GM21619 (cell line): Measurements from ENCODE around the gene TAF13.
"Not testable (repeated sequence)": the region's sequence is repeated elsewhere in the genome, so short reads cannot be mapped to it uniquely, and the experiment has no call there.

Experiments
- ATAC-seq: cut with Tn5 transposase; IDR thresholded peaks from one replicate; pipeline ENCODE4 v1.9.1; 2021; ENCODE audit not compliant: unreplicated experiment

The TAF13 gene

DNA sequence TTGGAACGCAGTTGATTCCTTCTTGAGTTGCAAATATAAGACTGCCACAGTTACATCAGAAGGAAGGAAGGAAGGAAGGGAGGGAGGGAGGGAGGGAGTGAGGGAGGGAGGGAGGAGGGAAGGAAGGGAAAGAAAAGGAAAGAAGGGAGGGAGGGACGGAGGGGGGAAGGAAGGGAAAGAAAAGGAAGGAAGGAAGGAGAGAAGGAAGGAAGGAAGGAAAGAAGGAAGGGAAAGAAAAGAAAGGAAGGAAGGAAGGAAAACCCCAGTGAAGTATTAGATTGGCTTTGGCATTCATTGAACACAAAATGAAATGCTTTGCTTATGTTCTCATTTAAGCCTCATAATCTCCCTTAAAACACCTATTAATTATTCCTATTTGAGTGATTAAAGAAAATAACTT, 27.5 kb downstream of the TAF13 start:
- ATAC-seq: no peak

DNA sequence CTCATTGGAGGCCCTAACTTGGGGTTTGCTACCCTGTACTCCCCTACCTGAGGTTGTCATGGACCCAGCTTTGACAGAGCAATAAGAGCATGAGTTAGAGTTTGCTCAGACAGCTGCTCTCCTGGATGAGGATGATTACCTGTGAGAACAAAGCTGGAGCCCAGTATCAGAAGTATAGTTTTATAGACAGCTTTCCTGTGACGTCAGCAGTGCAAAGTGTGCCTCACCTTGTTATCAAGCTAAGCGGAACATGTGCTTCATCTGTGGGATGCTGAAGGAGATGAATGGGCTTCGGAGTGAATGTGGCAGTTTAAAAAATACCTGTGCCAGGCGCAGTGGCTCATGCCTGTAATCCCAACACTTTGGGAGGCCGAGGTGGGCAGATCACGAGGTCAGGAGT, 28.5 kb downstream of the TAF13 start:
- ATAC-seq: no peak

DNA sequence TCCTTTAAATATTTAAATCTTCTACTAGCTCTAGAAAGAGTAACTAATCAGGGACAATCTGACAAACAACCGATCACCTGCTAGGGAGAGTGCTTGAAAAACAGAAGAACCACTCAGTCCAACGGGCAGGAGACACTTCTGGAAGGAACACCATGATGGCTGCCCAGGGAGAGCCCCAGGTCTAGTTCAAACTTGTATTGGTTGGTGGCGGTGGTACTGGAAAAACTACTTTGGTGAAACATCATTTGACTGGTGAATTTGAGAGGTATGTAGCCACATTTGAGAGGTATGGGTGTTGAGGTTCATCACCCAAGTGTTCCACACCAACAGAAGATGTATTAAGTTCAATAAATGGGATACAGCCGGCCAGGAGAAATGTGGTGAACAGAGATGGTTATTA, 29.1 kb downstream of the TAF13 start:
- ATAC-seq: no peak

DNA sequence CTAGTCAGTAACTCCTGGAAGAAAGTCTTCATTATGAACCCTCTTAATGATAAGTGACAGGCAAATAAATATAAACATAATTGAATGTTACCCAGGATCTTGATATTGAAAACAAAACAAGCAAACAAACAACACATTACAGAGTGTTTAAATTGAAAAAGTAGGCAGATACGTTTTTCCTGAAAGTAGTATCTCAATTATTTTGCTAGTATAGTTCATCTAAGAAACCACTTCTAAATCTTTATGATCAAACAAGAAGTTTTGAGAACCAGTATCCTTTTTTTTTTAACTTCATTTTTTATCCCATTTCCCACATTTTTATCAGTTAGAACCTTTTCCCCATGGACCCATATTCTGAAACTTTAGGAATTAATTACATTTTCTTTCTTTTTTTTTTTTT, 30.2 kb downstream of the TAF13 start:
- ATAC-seq: no peak

DNA sequence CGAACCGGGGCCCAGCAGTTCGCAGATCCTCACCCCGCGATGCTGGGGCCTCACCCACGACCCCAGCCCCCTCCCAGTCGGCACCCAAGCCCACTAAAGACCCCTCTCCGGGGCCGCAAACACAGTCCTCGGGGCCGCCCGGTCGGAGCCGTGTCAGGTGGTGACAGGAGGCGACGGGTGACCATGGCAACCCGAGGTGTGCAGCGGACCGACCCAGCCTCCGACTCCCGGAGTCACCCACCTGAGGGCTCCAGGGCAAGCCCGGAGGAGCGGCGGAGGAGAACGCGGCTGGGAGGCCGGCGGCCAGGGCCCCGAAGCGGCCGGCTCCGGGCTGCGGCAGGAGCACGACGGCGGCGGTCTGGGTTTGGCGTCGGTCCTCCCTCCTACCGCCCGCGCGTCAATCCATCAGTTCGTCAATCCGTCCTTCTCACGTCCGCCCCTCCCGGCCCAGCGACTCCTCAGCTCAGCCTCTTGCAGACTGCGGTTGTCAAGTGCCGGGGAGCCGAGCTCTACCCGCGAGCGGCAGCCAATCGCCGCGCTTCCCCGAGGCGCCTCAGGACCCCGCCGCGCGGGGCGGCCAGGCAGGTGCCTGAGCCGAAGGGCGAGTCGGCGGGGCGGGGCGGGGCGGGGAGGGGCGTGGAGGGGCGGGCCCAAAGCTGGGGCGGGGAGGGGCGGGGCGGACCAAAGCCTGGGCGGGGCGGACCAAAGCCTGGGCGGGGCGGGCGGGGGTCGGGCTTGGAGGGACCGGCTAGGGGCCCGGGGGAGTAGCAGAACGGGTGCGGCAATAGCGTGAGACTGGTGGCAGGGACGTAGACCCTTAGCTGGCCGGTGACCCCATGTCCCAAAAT, 34.0 kb downstream of the TAF13 start, which contains the start of gene WDR47:
Gene WDR47 (minus strand): TSS at position 482 of the 848 bp plus-strand sequence. CDS start 18,590 bp downstream, outside the sequence.
- ATAC-seq: peak; percentile 96

DNA sequence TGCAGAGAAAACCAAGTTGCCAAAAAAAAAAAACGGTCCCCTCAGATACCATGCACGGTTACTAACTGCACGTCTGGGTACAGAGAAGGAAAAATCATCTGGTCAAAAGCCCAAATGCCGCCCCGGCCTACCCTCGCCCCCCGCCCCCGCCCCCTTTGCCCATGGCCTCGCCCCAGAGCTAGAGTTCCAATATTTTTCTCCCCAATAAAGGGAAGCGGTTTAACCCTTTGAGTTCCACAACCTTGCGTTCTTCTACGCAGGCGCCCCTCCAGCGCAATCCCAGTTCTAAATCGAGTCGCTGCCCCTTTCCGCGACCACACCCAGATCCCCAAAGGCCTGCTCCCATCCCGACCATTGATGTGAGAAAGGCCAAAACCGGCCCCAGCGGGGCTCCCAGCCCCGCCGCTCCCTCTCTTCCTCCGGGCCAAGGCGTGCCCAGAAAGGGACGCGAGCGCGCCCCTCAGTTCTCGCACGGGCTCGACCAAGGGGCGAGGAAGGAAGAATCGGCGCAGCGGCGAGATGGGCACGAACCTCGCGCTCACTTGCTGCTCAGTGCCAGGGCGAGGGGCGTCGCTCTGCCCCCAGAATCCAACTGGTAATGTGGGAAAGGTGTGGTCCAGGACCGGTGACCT, 34.7 kb downstream of the TAF13 start:
- ATAC-seq: peak; percentile 22

DNA sequence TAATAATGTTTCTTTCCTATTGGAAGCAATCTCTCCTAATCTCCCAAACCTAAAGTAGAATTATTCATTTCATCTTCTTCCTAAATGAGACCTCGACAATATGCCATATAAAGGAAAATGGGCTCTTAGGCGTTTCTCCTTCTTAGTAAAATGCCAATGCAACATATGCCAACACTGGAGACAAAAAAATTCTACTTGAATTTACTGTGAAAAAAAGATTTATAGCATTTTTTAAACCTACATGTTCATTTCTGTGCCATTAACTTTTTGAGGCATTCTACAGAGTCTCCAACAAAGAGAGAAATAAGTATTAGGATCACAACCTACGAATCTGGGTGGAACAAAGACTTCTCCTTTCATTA, 35.2 kb downstream of the TAF13 start:
- no peak for ATAC-seq

DNA sequence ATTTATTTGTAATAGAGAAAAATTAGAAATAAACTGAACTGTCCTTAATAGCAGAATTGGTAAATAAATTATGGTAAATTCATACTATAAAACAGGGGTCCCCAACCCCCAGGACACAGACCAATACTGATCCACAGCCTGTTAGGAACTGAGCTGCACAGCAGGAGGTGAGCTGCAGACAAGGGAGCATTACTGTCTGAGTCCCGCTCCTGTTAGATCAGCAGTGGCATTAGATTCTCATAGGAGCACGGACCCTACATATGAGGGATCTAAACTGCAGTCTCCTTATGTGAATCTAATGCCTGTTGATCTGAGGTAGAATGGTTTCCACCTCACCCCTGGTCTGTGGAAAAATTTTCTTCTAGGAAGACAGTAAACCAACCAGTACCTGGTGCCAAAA, 41.4 kb downstream of the TAF13 start:
- ATAC-seq: no peak

DNA sequence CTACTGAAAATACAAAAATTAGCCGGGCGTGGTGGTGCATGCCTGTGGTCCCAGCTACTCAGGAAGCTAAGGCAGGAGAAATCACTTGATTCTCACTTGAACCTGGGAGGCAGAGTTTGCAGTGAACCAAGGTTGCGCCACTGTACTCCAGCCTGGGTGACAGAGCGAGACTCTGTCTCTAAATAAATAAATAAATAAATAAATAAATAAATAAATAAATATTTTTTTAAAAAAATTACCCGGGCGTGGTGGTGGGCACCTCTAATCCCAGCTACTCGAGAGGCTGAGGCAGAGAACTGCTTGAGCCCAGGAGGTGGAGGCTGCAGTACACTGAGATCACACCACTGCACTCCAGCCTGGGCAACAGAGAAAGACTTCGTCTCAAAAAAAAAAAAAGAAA, 46.3 kb downstream of the TAF13 start:
- ATAC-seq: not testable (repeated sequence)

DNA sequence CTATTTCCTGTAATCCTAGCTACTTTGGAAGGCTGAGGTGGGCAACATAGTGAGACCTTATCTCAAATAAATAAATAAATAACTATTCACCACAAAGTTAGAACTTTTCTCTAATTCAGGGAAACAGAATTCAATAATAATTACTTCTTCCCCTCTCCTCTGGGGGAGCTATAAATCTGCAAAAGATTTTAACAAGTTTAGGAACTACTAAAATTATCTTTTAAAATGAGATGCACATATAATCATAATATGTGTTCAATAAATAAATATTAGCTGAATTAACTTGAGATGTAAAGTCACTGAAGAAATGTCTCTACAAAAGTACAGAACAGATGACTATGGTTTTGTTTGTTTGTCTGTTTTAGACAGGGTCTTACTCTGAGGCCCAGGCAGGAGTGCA, 48.0 kb downstream of the TAF13 start:
- ATAC-seq: no peak

DNA sequence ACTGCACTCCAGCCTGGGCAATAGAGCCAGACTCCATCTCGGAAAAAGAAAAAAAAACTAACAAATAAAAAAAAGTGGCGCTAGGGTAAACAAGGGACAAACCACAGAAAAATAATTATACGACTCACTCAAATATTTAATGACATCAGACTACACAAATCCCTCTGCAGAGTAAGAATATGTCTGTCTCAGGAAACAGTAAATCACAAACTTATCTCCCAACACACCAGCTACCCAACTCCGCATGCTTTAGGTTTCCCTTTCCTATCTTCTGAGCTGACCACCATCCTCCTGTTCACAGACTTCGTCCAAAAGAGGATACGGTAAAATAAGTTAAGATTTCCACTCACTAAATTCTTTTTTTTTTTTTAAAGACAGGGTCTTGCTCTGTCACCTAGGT, 50.1 kb downstream of the TAF13 start:
- no peak for ATAC-seq

DNA sequence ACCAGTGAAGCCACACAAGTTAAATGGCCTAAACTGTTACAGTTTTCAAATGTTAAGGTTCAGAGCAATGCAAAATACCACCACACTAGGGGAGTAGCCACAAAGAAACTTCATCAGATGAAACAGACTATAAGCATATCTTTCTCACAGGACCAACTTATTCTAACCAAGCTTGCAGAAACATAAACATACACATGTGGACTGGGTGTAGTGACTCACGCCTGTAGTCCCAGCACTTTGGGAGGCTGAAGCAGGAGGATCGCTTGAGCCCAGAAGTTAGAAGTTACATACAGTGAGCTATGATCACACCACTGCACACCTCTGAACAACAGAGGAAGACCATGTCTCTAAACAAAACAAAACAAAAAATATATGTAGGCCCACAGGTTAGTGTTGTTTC, 51.2 kb downstream of the TAF13 start:
- no peak for ATAC-seq

DNA sequence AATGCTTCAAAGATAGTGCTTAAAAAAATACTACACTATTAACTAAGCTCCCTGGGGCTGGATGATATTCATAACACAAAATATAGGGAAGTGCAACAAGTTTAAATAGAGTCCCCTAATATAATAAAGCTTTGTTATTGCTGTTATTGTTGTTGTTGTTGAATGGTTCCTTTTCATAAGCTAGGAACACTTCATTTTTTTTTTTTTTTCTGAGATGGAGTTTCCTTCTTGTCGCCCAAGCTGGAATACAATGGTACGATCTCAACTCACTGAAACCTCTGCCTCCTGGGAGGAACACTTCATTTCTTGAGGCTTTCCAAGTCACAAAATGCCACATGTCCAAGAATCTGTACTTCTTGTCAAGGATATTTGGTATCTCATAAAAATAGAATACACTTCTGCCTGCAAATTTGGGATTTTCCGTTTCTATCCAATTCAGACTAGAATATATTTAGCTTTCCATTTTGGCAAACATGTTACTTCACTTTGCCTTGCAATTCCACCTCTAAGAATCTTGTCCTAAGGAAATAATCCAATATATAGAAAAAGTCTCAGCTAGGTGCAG, 55.0 kb downstream of the TAF13 start:
- no peak for ATAC-seq

DNA sequence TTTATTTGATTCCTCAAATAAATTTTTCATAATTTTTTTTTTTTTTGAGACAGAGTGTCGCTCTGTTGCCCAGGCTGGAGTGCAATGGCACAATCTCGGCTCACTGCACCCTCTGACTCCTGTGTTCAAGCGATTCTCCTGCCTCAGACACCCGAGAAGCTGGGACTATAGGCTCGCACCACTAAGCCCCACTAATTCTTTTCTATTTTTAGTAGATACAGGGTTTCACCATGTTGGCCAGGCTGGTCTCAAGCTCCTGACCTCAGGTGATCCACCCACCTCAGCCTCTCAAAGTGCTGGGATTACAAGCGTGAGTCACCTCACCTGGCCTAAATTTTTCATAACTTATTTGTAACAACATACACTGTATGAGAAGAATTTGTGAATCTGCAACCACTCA, 58.1 kb downstream of the TAF13 start:
- not testable (repeated sequence) for ATAC-seq

DNA sequence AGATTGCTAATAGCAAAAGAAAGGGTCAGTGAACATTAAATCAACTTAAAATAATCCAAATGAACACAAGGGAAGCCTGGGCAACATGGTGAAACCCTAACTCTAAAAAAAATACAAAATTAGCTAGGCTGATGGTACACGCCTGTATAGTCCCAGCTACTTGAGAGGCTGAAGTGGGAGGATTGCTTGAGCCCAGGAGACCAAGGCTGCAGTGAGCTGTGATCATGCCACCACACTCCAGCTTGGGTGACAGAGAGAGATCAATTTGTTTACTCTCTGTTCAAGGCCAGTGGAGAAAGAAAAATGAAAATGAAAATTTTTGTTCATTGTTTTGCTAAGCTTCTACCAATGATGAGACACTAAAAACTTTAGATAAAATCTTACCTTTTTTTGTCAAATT, 58.7 kb downstream of the TAF13 start:
- no peak for ATAC-seq
